Gastrocnemius medialis (tissue), 4 donors: ENCODE data around the gene PDCD1LG2.

Experiments used
- CTCF ChIP-seq, 5 experiments: fragments of 450-650 bp in 3 of 5; fragments of 200-600 bp in 2 of 5; sonication (generic) in 2 of 5; IDR thresholded peaks in 4 of 5; conservative IDR thresholded peaks in 1 of 5; 1 replicate in 4 of 5; 2 replicates in 1 of 5; pipeline ENCODE4 v1.5.1; 2016 to 2019; ENCODE audit warnings: antibody characterized with exemption in 5 of 5, mild to moderate bottlenecking in 3 of 5, moderate library complexity in 3 of 5
- POLR2A ChIP-seq, 2 donors: fragments of 450-650 bp; IDR thresholded peaks; one replicate each; pipeline ENCODE4 v1.6.1; 2017; ENCODE audit warnings: antibody characterized with exemption in 2 of 2, mild to moderate bottlenecking in 2 of 2, moderate library complexity in 2 of 2

- TF ChIP-seq CTCF (IDR thresholded peaks at IDR 0.05 in 4 of 5, conservative IDR thresholded peaks at IDR 0.05 in 1 of 5) (no peak), POLR2A (IDR thresholded peaks at IDR 0.05) (no peak)
Observed at GRCh38 chr9:5614192-5614591, 103.9 kb downstream of the PDCD1LG2 start.
